WERI-Rb-1 (cell line): ENCODE data around the gene ZFAND2B.

Source experiments
- DNase-seq: peaks from one replicate; pipeline ENCODE4 v3.0.0-alpha.2; 2020
- H3K27ac ChIP-seq: fragments of 250-450 bp; sonication (Bioruptor Pico); 2 replicates; pipeline ENCODE4 v1.5.1; 2020; ENCODE audit warnings: mild to moderate bottlenecking, moderate library complexity
- H3K27me3 ChIP-seq: fragments of 250-450 bp; sonication (Bioruptor Pico); 2 replicates; pipeline ENCODE4 v1.5.1; 2021; ENCODE audit warnings: mild to moderate bottlenecking, low read depth, moderate library complexity; ENCODE audit not compliant: insufficient read depth, severe bottlenecking
- H3K36me3 ChIP-seq: fragments of 250-450 bp; sonication (Bioruptor Pico); 2 replicates; pipeline ENCODE4 v1.5.1; 2020; ENCODE audit warnings: mild to moderate bottlenecking, moderate library complexity
- H3K4me3 ChIP-seq: 2 replicates; pipeline ENCODE4 v1.5.1; 2011; ENCODE audit warnings: low read depth, mild to moderate bottlenecking, control low read depth, low read length
- H3K9me3 ChIP-seq: fragments of 250-450 bp; sonication (Bioruptor Pico); 2 replicates; pipeline ENCODE4 v1.5.1; 2021; ENCODE audit warnings: mild to moderate bottlenecking, moderate library complexity; ENCODE audit not compliant: severe bottlenecking
- CTCF ChIP-seq: IDR thresholded peaks from 2 replicates; pipeline ENCODE4 v1.5.1; 2011; ENCODE audit warnings: low read depth, mild to moderate bottlenecking, control low read depth, inconsistent platforms, low read length

The ZFAND2B gene

GRCh38 chr2:219219784-219220532 lies 13.4 kb downstream of the ZFAND2B start:
- Histone ChIP-seq H3K9me3 (no peaks in the 10 kb centered on the region), H3K27me3 (no peaks in the 10 kb centered on the region), H3K27ac (no peak overlapping the region; the same call in 1 of the 2 replicates), H3K4me3 (no peak overlapping the region), H3K36me3 (peaks cover 76% of the 10 kb centered on the region)
- no peak for TF ChIP-seq CTCF
- DNase-seq = no peak

- H3K36me3 ChIP-seq = peaks cover 76% of the 10 kb centered on the region
Measured at GRCh38 chr2:219220652-219221402, 14.2 kb downstream of the ZFAND2B start.

GRCh38 chr2:219221957-219222518 lies 15.5 kb downstream of the ZFAND2B start:
- no peaks in the 10 kb centered on the region for H3K27me3 ChIP-seq
- no peaks in the 10 kb centered on the region for H3K9me3 ChIP-seq
- no peak overlapping the region for H3K27ac ChIP-seq
- DNase-seq = no peak
- TF ChIP-seq CTCF = no peak
- H3K4me3 ChIP-seq = no peak overlapping the region
- H3K36me3 ChIP-seq = peaks cover 77% of the 10 kb centered on the region

More at GRCh38 chr2:219220652-219221402, 14.2 kb downstream of the ZFAND2B start:
- Histone ChIP-seq H3K27ac (no peak overlapping the region), H3K4me3 (no peak overlapping the region), H3K9me3 (no peaks in the 10 kb centered on the region), H3K27me3 (no peaks in the 10 kb centered on the region)
- TF ChIP-seq CTCF = no peak
- no peak for DNase-seq

GRCh38 chr2:219223831-219224610 lies 17.4 kb downstream of the ZFAND2B start:
- no peaks in the 10 kb centered on the region for H3K9me3 ChIP-seq
- DNase-seq = no peak
- no peak for TF ChIP-seq CTCF
- H3K36me3 ChIP-seq = peaks cover 87% of the 10 kb centered on the region
- H3K27me3 ChIP-seq = no peaks in the 10 kb centered on the region
- no peak overlapping the region for H3K4me3 ChIP-seq
- no peak overlapping the region for H3K27ac ChIP-seq

- Histone ChIP-seq H3K27me3 (no peaks in the 10 kb centered on the region), H3K27ac (no peak overlapping the region), H3K4me3 (no peak overlapping the region), H3K9me3 (no peaks in the 10 kb centered on the region), H3K36me3 (peaks cover 77% of the 10 kb centered on the region)
- no peak for TF ChIP-seq CTCF
- no peak for DNase-seq
Measured at GRCh38 chr2:219225350-219225749, 18.8 kb downstream of the ZFAND2B start.
